Epithelial cell of proximal tubule (primary cell): ENCODE data around the gene SPOCK1. TPM values are rescaled to one million over a fixed set of nuclear protein-coding genes. Genes with fewer than 3 reads are reported as not detected.

Source experiments
- DNase-seq: peaks from one replicate; pipeline ENCODE4 v3.0.0-alpha.2; 2011; ENCODE audit warnings: low read depth
- H3K4me3 ChIP-seq: 2 replicates; pipeline ENCODE4 v1.5.1; 2011; ENCODE audit warnings: low read depth, mild to moderate bottlenecking, low read length
- CTCF ChIP-seq: conservative IDR thresholded peaks from 2 replicates; pipeline ENCODE4 v1.5.1; 2012; ENCODE audit warnings: low read depth, mild to moderate bottlenecking, low read length
- total RNA-seq: library from RNA; depleted of rRNA; stranded (reverse); fragments of >200 nt; gene quantifications from 2 replicates; pipeline ENCODE4 v1.2.3, GENCODE V29; 2015

SPOCK1 gene
- total RNA-seq, 1 donor from 2014 or later, result 31.4 TPM

- no peak for TF ChIP-seq CTCF
- DNase-seq, result no peak
- no peak overlapping the region for H3K4me3 ChIP-seq
These were observed 428.6 kb downstream of the SPOCK1 start for GRCh38 chr5:137070521-137070920.

- TF ChIP-seq CTCF, result no peak
These were observed 429.8 kb downstream of the SPOCK1 start for GRCh38 chr5:137069358-137069757.

GRCh38 chr5:137061382-137061781 lies 437.7 kb downstream of the SPOCK1 start:
- TF ChIP-seq CTCF, result no peak
- no peak for DNase-seq
- no peak overlapping the region for H3K4me3 ChIP-seq

More at GRCh38 chr5:137069358-137069757, 429.8 kb downstream of the SPOCK1 start:
- no peak overlapping the region for H3K4me3 ChIP-seq
- DNase-seq, result no peak

- H3K4me3 ChIP-seq, result no peak overlapping the region
- no peak for DNase-seq
- TF ChIP-seq CTCF, result no peak
These were observed 441.0 kb downstream of the SPOCK1 start for GRCh38 chr5:137058089-137058488.

- no peak overlapping the region for H3K4me3 ChIP-seq
- no peak for TF ChIP-seq CTCF
- DNase-seq, result no peak
These were observed 442.4 kb downstream of the SPOCK1 start for GRCh38 chr5:137056676-137057075.

GRCh38 chr5:137055271-137055872 lies 443.8 kb downstream of the SPOCK1 start:
- TF ChIP-seq CTCF, result no peak
- DNase-seq, result no peak
- no peak overlapping the region for H3K4me3 ChIP-seq

GRCh38 chr5:137054792-137055191 lies 444.3 kb downstream of the SPOCK1 start:
- DNase-seq, result no peak
- H3K4me3 ChIP-seq, result no peak overlapping the region
- no peak for TF ChIP-seq CTCF
